Hepatocyte (in vitro differentiated cells): ENCODE results near the gene FBXO5. TPM values are rescaled to one million over a fixed set of nuclear protein-coding genes. Genes with fewer than 3 reads are reported as not detected.

Experiments used
- DNase-seq: peaks from one replicate; pipeline ENCODE4 v3.0.0-alpha.2; 2016; ENCODE audit warnings: low spot score
- H2AFZ ChIP-seq: fragments of 200-600 bp; sonication (generic); 2 replicates; pipeline ENCODE4 v1.6.0; 2016; ENCODE audit warnings: antibody characterized with exemption, mild to moderate bottlenecking
- H3K27ac ChIP-seq: fragments of 200-600 bp; sonication (generic); 2 replicates; pipeline ENCODE4 v1.5.1; 2016; ENCODE audit warnings: mild to moderate bottlenecking
- H3K27me3 ChIP-seq: fragments of 200-600 bp; sonication (generic); 2 replicates; pipeline ENCODE4 v1.6.1; 2016
- H3K36me3 ChIP-seq: fragments of 200-600 bp; sonication (generic); replicated peaks from 2 replicates; pipeline ENCODE4 v1.5.1; 2016; ENCODE audit warnings: low read depth; ENCODE audit not compliant: insufficient read depth
- H3K4me1 ChIP-seq: fragments of 200-600 bp; sonication (generic); 2 replicates; pipeline ENCODE4 v1.5.1; 2016; ENCODE audit warnings: mild to moderate bottlenecking, moderate library complexity; ENCODE audit not compliant: insufficient read depth
- H3K4me2 ChIP-seq: fragments of 200-600 bp; sonication (generic); 2 replicates; pipeline ENCODE4 v1.6.0; 2016
- H3K4me3 ChIP-seq: fragments of 200-600 bp; sonication (generic); 2 replicates; pipeline ENCODE4 v1.5.1; 2016; ENCODE audit warnings: mild to moderate bottlenecking
- H3K79me2 ChIP-seq: fragments of 200-600 bp; sonication (generic); 2 replicates; pipeline ENCODE4 v1.6.0; 2017; ENCODE audit warnings: mild to moderate bottlenecking
- H3K9me2 ChIP-seq: fragments of 200-600 bp; sonication (generic); replicated peaks from 2 replicates; pipeline ENCODE4 v1.6.0; 2017; ENCODE audit warnings: mild to moderate bottlenecking; ENCODE audit not compliant: insufficient read depth
- H3K9me3 ChIP-seq: fragments of 200-600 bp; sonication (generic); 2 replicates; pipeline ENCODE4 v1.5.1; 2016; ENCODE audit warnings: low read depth, mild to moderate bottlenecking
- H4K20me1 ChIP-seq: fragments of 200-600 bp; sonication (generic); 2 replicates; pipeline ENCODE4 v1.6.0; 2016; ENCODE audit warnings: mild to moderate bottlenecking; ENCODE audit not compliant: insufficient read depth, poor library complexity, severe bottlenecking
- EZH2 ChIP-seq: fragments of 200-600 bp; sonication (generic); IDR thresholded peaks from 2 replicates; pipeline ENCODE4 v1.6.1; 2016; ENCODE audit warnings: antibody characterized with exemption, mild to moderate bottlenecking, borderline replicate concordance
- EZH2phosphoT487 ChIP-seq: fragments of 200-600 bp; sonication (generic); IDR thresholded peaks from one replicate; pipeline ENCODE4 v1.6.1; 2018; ENCODE audit warnings: antibody characterized with exemption, mild to moderate bottlenecking, low read depth, moderate library complexity; ENCODE audit not compliant: unreplicated experiment, severe bottlenecking
- WGBS: methylation state at CpG from one replicate; pipeline ENCODE4 v1.1.6; 2016; ENCODE audit warnings: low lambda C conversion rate; ENCODE audit errors: missing lambda C conversion rate; 5-methylcytosine and 5-hydroxymethylcytosine counted together
- polyA plus RNA-seq: library from polyadenylated mRNA; unstranded; fragments of >200 nt; fragmentation: Nextera tagmentation; extraction: Ambion mirVana; gene quantifications from 2 replicates; pipeline ENCODE4 v1.2.1, GENCODE V29; 2016
- small RNA-seq: library from RNA; depleted of rRNA; stranded (forward); fragments of <200 nt; gene quantifications from one replicate; pipeline ENCODE3, GENCODE V24; 2014
- total RNA-seq: library from RNA; depleted of rRNA; stranded (reverse); fragments of >200 nt; gene quantifications from 2 replicates; pipeline ENCODE4 v1.2.3, GENCODE V29; 2014
- TF ChIP-seq, protein P1 (sequence below): fragments of 200-600 bp; sonication (generic); IDR thresholded peaks from 2 replicates; pipeline ENCODE4 v1.5.1; 2016; ENCODE audit warnings: antibody characterized with exemption, mild to moderate bottlenecking; ENCODE audit not compliant: poor library complexity

The FBXO5 gene
- total and polyA plus RNA-seq, 2 experiments from 2014 or later = 4.7 to 9.2 TPM

DNA sequence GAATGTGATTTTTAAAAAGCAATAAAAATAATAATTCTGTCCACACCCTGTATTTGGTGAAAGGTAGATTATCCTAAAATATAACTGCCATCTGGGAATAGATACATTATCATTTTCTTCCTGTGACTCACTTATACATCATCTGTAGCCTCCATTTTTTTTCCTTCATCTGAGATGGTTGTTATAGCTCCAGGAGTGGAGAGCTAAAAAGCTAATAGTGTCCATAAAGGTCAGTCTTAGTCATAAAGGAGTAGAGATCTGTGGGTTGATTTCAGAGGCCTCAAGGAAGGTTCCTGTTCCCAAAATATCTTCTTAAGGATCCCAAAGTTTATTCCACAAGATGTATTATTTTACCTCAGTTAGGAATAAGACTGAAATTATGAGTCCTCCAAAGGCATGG is 41.1 kb downstream of the FBXO5 start:
- no peaks in the 10 kb centered on the region for H3K9me3 ChIP-seq
- DNase-seq = no peak
- no peak overlapping the region for H2AFZ ChIP-seq
- H3K4me2 ChIP-seq = no peak overlapping the region
- H3K4me1 ChIP-seq = no peaks in the 10 kb centered on the region
- H3K36me3 ChIP-seq = no peaks in the 10 kb centered on the region
- H3K79me2 ChIP-seq = no peaks in the 10 kb centered on the region
- no peaks in the 10 kb centered on the region for H3K9me2 ChIP-seq
- H3K27ac ChIP-seq = no peak overlapping the region
- no peaks in the 10 kb centered on the region for H3K27me3 ChIP-seq
- no peak overlapping the region for H3K4me3 ChIP-seq
- TF ChIP-seq EZH2 (no peak), EZH2phosphoT487 (no peak)
- TF ChIP-seq, protein P1, sequence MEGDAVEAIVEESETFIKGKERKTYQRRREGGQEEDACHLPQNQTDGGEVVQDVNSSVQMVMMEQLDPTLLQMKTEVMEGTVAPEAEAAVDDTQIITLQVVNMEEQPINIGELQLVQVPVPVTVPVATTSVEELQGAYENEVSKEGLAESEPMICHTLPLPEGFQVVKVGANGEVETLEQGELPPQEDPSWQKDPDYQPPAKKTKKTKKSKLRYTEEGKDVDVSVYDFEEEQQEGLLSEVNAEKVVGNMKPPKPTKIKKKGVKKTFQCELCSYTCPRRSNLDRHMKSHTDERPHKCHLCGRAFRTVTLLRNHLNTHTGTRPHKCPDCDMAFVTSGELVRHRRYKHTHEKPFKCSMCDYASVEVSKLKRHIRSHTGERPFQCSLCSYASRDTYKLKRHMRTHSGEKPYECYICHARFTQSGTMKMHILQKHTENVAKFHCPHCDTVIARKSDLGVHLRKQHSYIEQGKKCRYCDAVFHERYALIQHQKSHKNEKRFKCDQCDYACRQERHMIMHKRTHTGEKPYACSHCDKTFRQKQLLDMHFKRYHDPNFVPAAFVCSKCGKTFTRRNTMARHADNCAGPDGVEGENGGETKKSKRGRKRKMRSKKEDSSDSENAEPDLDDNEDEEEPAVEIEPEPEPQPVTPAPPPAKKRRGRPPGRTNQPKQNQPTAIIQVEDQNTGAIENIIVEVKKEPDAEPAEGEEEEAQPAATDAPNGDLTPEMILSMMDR = no peak
- no peaks in the 10 kb centered on the region for H4K20me1 ChIP-seq

DNA sequence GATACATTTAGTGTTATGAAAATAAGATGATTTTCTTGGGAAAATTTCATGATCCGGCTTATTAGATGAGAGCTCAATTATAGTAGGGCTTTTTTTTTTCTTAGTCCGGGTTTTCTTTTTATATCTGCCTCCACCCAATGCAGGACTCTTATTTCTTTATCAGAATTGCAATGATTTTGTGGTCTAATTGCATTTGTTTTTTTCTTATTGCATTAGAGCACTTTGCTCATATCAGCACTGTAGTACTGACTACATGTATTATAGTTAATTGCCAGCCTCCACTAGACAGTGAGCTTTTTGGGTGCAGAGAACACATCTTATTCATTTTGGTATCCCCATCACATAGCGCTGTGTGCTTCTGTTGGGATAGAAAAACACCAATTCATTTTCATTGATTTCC is 50.0 kb downstream of the FBXO5 start:
- no peaks in the 10 kb centered on the region for H3K4me1 ChIP-seq
- 91% methylated on average over 3 of the region's 3 CpGs for WGBS
- H3K36me3 ChIP-seq = no peaks in the 10 kb centered on the region
- TF ChIP-seq, protein P1 = no peak
- no peak for TF ChIP-seq EZH2
- no peak for TF ChIP-seq EZH2phosphoT487
- no peaks in the 10 kb centered on the region for H3K9me3 ChIP-seq
- no peak overlapping the region for H3K27ac ChIP-seq
- H3K9me2 ChIP-seq = no peaks in the 10 kb centered on the region
- H3K4me2 ChIP-seq = no peak overlapping the region
- H4K20me1 ChIP-seq = no peaks in the 10 kb centered on the region
- no peaks in the 10 kb centered on the region for H3K79me2 ChIP-seq
- no peak overlapping the region for H3K4me3 ChIP-seq
- no peak for DNase-seq
- H3K27me3 ChIP-seq = no peaks in the 10 kb centered on the region
- H2AFZ ChIP-seq = no peak overlapping the region

DNA sequence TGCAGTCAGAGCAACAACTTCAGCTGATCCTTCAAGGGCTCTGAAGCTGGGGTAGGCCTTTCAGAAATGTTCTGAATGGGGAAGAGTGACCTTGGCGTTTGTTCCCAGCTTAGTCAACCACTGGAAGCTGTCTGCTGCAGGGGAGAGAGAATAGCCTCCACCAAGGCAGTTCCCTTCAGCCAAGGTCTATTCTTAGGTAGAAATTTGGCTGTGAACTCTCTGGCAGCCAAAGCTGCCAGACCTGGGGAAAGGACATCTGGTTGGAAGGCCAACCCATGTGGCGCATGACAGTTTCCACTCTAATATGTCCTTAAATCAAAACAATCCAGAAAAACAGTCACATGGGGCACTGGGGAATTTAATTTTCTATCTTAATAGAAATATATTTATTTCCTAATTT is 60.1 kb downstream of the FBXO5 start:
- Histone ChIP-seq H3K4me1 (no peaks in the 10 kb centered on the region), H3K9me2 (no peaks in the 10 kb centered on the region), H3K36me3 (no peaks in the 10 kb centered on the region), H3K4me3 (no peak overlapping the region), H3K9me3 (no peaks in the 10 kb centered on the region), H3K4me2 (no peak overlapping the region), H2AFZ (no peak overlapping the region), H3K27me3 (no peaks in the 10 kb centered on the region), H3K27ac (no peak overlapping the region), H4K20me1 (no peaks in the 10 kb centered on the region), H3K79me2 (no peaks in the 10 kb centered on the region)
- no peak for DNase-seq
- TF ChIP-seq EZH2phosphoT487 = no peak
- TF ChIP-seq, protein P1 = no peak
- no peak for TF ChIP-seq EZH2
- 92% methylated on average over 2 of the region's 2 CpGs for WGBS

Small RNA genes within 50 kb of the gene (small RNA-seq; reads per million reads assigned to genes)
- not detected for gene AL080276.1

Other genes with a start within 250 kb of the FBXO5 start
- not detected in 2 replicates for gene VIP, start 232.2 kb downstream of the FBXO5 start, total RNA-seq
- gene VIP, start 232.2 kb downstream of the FBXO5 start, polyA plus RNA-seq = not detected in 2 replicates
- 16.7 and 17.4 TPM in 2 replicates for gene MTRF1L, start 19.7 kb upstream of the FBXO5 start, total RNA-seq
- gene MTRF1L, start 19.7 kb upstream of the FBXO5 start, polyA plus RNA-seq = 16.1 and 19.0 TPM in 2 replicates
- gene RGS17, start 148.2 kb upstream of the FBXO5 start, total RNA-seq = 0.24 and 0.97 TPM in 2 replicates
- gene RGS17, start 148.2 kb upstream of the FBXO5 start, polyA plus RNA-seq = 0.27 and 0.52 TPM in 2 replicates